Activated effector memory CD4-positive, alpha-beta T cell treated with Interleukin-2 at 50 U/mL for 16 hours (primary cell): ENCODE measurements around the gene HPSE2.
"Not testable (repeated sequence)": the region's sequence is repeated elsewhere in the genome, so short reads cannot be mapped to it uniquely, and the experiment has no call there.

Experiments
- DNase-seq: peaks from one replicate; pipeline ENCODE4 v3.0.0-alpha.2; 2020

Gene HPSE2

DNA sequence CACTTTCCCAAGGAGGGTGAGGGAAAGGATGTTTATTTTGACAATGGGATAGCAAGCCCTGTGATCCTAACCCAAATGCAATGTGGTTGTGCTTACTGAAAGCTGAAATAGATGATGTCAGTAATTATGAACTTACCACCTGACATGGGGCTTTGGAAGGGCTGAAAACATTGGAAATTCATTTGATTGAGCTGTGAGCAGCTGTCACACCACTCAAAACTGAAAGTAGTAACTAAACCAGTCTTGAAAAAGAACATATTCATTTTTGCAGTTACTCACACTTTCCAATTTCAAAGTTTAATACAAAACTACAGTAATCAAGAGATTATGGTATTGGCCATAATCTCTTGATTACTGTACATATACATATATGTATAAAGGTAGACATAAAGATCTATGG, 633.4 kb downstream of the HPSE2 start:
- no peak for DNase-seq

DNA sequence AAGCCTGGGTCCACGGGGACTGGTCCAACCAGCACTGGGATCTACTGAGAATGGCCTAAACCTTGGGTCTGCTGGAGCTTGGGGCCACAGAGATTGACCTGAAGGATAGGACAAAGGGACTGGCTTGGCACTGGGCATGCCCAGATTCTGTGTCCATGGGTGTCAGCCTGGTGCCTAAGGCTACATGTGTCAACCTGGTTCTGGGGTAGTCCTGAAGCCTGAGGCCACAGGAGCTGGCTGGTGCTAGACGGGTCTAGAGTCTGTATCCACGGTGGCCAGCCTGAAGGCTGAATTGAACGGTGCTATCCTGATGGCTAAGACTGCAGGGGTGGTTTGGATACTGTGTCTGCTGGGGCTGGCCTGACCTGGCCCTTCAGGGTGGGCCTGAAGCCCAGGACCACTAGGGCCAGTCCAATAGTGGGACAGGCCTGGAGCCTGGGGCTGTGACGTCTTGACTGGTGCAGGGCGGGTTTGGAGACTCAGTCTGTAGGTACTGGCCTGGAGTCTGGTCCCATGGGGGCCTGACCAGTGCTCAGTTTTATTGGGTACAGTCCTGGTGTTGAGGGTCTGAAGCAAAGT, 636.5 kb downstream of the HPSE2 start:
- DNase-seq: no peak

DNA sequence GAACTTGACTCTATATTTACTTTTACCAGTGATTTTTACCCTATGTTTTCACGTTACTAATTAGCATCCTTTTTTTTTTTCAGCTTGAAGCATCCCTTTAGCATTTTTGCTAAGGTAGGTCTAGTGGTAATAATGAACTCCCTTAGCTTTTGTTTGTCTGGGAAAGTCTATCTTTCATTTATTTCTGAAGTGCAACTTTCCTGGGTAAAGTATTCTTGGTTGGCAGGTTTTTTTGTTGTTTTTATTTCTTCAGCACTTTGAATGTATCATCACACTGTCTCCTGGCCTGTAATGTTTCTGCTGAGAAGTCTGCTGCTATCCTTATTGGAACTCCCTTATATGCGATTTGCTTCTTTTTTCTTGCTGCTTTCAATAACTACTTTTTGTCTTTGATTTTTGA, 639.2 kb downstream of the HPSE2 start:
- no peak for DNase-seq

DNA sequence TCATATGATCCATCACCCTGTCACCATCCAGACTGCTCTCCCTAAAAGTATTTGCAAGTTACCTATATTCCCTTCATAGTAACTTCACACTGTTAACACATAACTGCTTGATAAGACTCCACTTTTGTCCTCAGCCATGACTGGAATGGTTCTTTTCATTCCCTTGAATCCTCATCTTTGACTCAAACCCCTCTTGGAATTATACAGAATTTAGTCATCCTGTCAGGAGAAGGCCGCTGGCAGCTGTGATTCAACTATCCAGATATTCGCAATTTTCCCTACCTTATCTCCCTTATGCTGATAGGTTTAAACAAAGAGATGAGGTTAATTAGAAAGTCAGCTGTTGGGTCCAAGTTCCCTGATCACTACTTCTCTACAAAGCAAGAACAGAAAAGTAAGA, 646.0 kb downstream of the HPSE2 start:
- no peak for DNase-seq

DNA sequence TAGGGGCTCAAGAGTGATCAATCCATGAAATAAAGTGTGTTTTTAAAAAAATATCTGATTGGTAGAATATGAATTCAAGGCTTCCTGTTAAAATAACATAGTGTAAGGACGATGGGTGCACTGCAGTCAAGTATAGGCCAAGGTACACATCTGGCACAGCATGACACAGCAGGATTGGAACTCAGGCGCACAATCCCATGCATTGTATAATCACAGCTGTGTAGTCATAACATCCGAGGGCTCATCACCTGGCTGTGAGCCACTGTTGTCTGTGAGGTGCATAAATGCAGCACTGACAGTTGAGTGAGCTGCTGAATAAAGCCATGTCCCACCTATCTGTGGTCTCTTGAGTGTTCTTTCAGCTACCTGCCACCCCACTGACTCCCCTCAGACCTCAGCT, 646.6 kb downstream of the HPSE2 start:
- no peak for DNase-seq

DNA sequence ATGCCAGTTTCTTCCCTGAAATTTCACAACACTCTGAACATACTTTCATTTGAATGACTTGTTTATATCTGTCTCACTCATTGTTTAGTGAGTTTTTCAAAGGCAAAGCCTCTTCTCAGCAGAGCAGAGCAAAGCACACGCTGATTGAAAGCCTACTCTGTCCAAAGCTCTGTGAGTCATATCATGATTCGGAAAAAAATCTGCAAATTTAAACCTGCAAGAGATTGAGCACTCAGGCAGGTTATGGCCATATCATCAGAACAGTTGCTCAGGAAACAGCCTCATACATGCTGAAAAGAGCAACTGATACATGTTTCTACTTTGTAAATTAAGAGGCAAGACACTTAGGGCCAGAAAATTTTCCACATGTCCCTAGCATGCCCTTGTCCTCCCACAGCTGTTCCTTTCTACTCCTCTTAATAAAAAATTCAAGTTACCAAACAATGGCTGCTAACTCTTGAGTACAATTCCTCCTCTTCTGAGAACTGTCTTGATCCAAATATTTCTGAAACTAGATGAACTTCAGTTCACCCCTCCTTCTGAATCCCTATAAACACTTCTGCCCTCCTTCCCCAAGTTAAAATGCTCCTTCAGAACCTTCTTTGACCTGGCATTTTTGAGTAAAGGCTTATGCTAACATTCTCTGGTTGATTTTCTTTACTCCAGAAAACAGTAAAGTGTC, 648.4 kb downstream of the HPSE2 start:
- DNase-seq: no peak

DNA sequence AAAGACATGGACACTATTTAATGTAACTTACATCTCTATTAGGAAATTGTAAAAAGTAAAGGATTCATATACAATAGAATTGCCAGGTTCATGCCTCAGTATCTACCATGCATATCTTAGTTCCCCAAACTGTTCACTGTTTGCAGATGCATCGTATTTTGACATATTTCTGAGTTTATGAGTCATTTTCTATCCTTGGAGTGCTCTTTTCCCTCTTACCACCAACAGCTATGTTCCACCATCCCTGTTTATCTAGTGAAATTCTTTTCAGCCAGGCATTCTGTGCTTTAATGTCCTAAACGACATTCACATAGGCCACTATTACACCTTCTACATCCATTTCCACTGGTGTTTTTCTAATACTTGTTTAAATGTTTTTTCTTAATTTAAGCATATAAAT, 649.6 kb downstream of the HPSE2 start:
- DNase-seq: no peak

DNA sequence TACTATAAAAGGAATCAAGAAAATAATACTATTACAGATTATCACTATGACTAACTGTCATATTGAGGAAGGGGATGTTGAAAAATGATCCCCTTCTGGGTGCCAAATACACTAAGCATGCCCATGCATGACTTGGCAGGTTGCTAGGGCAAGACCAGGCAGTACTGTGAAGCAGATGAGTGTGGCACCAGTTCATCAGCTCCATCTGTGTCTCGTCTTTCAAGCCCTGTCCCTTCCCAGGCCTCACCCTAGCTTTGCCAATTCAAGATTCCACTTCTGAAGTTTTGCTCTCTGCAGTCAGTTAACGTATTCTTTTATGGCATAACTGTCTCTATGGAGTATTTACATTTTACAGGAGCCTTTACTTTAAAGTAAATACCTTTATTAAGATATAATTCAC, 653.3 kb downstream of the HPSE2 start:
- no peak for DNase-seq

DNA sequence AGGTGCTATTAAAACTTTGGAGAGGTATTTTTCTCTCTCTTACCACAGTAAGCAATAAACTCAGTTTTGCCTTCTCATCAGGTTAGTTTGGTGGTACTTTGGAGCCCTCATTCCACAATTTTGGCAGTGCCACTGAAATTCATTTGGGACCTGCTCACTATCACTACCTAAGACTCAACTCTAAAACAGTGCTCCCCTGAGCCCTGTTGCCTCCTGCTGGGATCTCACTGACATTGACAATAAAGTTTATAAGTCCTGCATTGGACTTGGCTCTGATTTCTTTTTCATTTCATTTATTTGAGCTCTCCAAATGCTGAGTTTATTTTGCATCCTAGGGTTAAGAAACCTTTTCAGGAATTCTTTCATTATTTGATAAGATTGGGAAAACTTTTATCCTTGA, 658.1 kb downstream of the HPSE2 start:
- DNase-seq: no peak

DNA sequence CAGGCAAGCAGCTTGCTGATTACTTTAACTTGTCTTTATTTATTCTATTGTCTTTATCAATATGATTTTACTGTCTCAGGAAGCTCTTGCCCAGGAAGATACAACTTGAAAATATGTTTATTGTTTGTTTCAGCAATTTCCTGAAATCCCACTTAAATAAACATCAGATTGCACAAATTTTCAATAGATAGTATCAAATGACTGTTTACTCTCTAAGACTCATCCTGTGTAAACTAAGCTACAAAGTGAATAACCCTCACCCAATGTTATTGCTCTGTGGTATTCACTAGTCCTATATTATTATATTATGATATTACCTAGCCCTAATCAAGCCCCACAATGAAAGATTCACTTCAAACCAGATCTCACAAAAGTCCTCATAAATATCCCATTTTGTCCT, 658.5 kb downstream of the HPSE2 start:
- DNase-seq: no peak

DNA sequence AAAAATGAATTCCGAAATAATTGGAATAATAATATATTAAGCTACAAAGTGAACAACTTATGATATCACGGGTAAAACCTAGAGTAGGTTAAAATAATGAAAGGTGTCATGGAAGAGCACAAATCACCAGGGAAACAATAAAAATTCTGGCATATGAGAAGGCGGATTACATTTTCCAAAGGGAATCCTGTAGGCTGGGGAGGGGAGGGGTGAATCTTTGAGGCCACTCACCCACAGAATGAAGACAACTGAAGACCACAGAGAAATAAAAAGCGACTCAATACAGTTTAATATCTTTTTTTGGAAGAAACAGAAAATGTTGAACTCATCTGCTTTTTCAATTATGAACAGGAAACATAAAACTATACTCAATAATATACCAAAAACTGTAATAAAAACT, 659.6 kb downstream of the HPSE2 start:
- DNase-seq: no peak

DNA sequence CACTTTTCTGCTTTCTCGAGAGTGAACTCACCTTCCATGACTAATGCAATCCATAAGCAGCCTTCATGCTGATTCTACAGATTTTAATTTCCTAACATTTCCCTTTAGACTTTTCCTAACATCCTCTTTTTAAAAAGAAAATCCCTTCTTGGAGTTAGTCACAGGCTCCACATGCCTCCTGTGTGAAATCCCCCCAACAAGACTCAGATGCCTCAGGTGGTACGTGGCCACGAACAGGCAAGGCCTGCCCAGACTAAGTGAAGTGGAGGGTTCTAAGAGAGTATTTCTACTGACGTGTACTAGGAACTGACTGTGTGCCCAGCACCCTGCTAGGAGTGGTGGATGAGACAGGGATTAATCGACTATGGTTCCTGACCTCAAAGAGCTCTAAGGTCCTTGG, 663.1 kb downstream of the HPSE2 start:
- no peak for DNase-seq

DNA sequence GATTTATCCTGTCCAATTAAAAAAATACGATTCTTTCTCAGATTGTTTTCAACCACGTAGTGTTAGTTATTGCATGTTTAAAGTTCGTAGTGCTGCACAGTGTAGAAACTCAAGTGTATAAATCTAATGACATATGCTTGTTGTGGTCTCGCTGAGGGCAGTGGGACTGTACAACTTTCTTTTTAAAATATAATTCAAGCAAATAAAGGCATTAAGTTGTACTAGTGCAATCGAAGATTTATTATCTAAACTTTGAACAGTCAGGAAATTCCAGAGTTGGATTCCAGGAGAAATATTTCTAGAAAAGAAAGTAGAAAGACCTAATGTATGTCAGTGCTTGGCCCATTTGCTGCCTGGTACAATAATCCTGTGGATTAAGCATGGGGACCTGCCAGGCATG, 664.8 kb downstream of the HPSE2 start:
- no peak for DNase-seq

DNA sequence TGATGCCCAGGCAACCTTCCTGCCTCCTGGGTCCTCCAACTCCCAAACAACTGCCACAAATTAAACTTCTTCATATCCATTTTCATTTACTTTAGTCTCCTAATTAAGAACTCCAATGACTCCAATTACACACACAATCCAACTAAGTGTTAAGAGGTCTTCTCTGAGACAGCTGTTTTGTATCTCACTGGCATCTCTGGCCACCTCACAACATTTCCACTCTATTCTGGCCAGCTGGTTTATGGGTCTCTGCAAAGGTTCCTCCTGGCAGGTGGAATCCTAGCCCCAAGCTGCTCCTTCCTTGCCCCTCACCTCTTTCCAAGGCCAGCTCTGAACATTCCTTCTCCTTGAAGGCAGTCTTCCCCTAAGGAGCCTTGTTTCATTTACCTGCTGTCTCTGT, 665.8 kb downstream of the HPSE2 start:
- no peak for DNase-seq

DNA sequence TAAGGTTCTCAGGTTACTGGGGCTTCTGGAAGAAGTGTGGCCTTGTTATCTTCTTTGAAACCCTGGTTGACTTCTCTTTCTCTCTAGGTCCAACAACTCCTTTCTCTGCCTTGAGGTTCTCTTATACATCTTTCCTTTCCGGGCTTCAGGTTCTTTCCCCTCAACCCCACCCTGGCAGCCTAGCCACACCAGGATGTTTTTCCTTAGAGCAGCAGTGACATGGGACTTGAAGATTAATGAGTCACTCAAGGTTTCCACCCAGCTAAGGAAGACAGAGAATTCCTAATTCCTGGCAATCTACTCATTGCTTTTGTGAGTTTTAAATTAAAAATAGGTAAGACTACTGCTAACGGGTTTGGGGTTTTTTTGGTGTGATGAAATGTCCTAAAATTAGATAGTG, 667.1 kb downstream of the HPSE2 start:
- no peak for DNase-seq

DNA sequence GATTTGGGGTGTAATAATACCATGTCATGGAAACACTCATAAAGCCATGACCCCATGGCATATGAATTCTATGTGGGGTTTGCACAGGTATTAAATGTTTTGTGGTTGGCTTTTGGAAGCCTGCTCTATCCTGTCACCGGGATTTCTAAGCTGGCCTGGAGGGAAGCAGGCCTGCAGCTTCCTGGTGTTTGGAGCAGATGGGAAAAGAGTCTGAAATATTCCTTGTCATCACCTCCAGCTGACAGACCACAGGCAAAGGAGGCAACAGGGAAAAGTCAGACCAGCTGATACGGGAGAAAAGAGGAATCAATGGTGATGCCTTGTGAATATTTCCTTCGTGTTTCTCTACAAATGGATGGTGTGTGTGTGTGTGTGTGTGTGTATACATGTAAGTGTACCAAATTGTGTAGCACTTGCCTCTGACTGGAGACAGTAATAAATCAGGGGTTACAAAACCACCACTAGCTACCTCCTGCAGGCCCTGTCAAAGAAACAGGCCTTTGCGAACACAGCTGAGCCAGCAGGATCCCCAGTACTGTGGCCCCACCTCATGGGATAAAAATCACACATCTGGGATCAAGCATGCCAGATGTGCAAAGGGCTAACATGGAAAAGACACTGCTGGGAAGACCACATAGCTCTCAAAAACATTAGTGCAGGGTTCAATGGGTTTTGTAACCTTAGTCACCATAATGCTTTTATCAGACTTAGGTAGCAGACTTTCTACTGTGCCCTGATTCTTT, 668.1 kb downstream of the HPSE2 start:
- DNase-seq: no peak

DNA sequence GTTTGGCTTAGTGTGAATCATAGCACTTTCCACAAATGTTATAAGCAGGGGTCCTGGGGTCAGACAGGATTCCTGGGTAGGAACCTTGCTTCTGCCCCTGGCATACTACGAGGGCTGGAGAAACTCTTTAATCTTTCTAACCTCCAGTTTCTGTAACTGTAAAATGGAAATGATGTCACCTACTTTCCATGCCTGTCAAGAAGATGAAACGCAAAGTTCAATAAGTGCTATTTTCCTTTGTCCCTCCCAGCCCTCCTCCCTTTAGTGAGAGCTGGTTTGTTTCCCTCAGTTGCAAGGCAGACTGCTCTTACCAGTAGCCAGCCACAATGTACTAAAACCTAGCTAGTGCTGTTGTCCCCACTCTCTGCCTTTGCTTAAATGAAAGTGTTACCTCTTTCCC, 671.8 kb downstream of the HPSE2 start:
- no peak for DNase-seq

DNA sequence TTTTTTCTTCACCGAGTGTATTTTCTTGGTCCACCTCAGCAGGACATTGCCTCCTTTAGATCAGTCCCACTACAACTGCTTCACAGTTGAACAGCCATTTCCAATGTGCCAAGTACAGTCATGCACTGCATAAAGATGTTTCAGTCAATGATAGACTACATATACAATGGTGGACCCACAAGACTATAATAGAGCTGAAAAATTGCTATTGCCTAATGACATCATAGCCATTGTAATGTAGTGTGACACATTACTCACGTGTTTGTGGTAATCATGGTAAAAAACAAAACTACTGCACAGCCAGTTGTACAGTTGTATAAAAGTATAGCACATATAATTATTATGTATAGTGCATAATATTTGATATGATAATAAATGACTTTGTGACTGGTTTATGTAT, 675.1 kb downstream of the HPSE2 start:
- DNase-seq: no peak

DNA sequence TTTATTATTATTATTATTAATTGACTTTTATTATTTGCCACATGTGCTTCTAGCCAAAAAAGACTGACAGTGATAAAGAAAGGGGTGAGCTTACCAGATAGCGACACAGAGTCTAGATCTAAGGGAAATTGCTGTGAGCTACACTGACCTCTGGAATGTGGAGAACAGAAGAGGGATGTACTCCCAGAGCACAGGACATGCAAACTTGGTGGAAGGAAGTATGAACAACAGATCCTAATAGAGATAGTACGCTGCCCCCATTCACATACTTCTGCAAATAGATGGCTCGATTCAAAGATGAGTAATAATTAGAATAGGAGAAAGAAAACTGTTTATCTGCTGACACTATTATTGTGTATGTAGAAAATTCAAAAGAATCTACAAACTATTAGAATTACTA, 679.6 kb downstream of the HPSE2 start:
- DNase-seq: no peak

DNA sequence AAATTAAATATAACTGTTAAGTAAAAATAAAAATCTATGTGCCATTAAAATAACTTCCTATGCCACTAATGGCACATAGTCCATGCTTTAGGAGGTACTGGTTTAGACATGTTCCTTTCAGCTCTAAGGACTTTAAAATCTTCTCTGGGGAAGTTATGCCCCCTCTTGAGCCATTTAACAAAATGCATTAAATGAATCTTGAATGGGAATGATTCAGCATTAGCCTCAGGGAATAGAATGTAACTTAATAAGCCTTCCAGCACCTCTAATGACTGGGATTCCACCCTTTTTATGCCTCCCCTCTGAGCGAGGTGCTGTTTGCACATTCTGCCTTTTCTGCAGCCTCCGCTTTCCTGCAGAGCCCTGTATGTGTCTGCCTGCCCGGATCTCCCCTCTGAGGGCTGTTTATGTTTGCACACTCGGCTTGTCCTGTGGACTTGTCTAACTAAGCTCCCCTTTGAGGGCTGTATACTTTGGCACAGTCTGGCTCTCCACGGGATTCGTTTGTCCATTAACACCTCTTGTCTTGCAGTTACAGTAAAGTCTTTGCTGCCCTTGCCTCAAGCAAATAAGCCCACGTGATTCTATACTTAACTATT, 680.5 kb downstream of the HPSE2 start:
- DNase-seq: no peak

DNA sequence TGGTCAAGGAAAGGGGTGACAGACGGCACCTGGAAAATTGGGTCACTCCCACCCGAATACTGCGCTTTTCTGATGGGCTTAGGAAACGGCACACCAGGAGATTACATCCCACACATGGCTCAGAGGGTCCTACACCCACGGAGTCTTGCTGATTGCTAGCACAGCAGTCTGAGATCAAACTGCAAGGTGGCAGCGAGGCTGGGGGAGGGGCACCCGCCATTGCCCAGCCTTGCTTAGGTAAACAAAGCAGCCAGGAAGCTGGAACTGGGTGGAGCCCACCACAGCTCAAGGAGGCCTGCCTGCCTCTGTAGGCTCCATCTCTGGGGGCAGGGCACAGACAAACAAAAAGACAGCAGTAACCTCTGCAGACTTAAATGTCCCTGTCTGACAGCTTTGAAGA, 694.1 kb downstream of the HPSE2 start:
- not testable (repeated sequence) for DNase-seq

DNA sequence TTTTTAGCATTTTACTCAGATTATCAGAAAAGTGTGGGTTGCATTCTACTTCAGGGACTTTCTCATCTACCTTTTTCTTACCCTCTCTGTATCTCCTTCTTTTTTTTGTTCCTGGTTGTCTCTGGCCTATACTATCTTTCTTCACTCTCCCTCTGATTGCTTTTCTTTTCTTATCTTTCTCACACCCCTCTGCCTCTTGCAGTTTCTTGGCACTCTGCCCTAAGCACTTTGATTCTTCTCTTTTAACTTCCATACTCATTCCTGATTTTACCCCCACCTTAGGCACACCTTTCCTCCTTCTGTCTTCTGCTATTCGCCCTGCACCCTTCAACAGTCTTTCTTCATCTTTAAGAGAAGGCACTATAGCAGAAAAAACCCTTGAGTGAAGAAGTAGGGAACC, 696.1 kb downstream of the HPSE2 start:
- DNase-seq: no peak

DNA sequence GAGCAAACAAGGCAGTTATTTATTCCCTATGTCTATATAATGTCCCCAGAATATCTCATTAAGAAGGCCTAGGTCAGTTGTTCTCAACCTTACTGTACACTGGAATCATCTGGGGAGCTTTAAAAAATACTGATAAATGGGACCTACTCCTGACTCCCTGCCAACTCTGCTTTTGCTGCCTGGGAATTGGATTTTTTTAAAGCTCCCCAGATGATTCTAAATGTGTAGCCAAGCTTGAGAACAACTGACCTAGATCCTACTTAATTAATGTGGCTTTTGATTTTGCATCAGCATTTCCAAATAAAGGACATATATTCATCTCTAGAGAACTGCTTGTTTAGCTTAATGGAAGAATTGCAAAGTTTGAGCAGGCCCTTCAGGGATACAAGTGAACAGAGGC, 697.2 kb downstream of the HPSE2 start:
- no peak for DNase-seq

DNA sequence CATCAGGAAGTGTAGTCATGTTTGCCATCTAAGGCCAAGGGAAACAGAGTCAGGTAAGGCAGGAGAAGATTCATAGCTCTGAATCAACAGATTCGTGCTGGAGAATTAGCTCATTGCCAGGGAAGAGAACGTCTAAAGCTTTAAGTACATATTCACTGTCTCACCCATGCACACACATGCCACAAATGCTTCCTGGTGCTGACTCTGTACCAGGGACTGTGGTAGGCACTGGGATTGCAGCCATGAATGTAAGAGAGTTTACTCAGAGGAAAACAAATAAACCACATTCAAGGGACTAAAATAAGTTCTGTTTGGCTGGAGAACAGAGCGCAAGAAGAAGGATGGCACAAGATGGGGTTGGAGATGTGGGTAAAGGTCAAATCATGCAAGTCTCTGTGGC, 699.1 kb downstream of the HPSE2 start:
- DNase-seq: no peak
